Gastrocnemius medialis (tissue), 4 donors: ENCODE measurements around the gene TAS1R2.

Source experiments
- CTCF ChIP-seq, 5 experiments: fragments of 450-650 bp in 3 of 5; fragments of 200-600 bp in 2 of 5; sonication (generic) in 2 of 5; IDR thresholded peaks in 4 of 5; conservative IDR thresholded peaks in 1 of 5; 1 replicate in 4 of 5; 2 replicates in 1 of 5; pipeline ENCODE4 v1.5.1; 2016 to 2019; ENCODE audit warnings: antibody characterized with exemption in 5 of 5, mild to moderate bottlenecking in 3 of 5, moderate library complexity in 3 of 5
- POLR2A ChIP-seq, 2 donors: fragments of 450-650 bp; IDR thresholded peaks; one replicate each; pipeline ENCODE4 v1.6.1; 2017; ENCODE audit warnings: antibody characterized with exemption in 2 of 2, mild to moderate bottlenecking in 2 of 2, moderate library complexity in 2 of 2

GRCh38 chr1:18855573-18855972 is 3.9 kb downstream of the TAS1R2 start:
- no peak for TF ChIP-seq CTCF (IDR thresholded peaks at IDR 0.05 in 4 of 5, conservative IDR thresholded peaks at IDR 0.05 in 1 of 5)
- TF ChIP-seq POLR2A (IDR thresholded peaks at IDR 0.05): no peak
